GM10248 (cell line): ENCODE results near the gene TMOD3.

Experiments used
- CTCF ChIA-PET: fragments of 300-600 bp; sonication (Branson Sonifier 250); formaldehyde crosslinking; extraction: SDS; loops from one replicate; lab custom pipeline; 2021; ENCODE audit warnings: antibody characterized with exemption; lab: Yijun Ruan, JAX
- POLR2A ChIA-PET: fragments of 350-650 bp; sonication (Branson Sonifier 250); formaldehyde crosslinking; extraction: SDS; loops from one replicate; lab custom pipeline; 2020; ENCODE audit warnings: antibody characterized with exemption; lab: Yijun Ruan, JAX
- DNase-seq: peaks from one replicate; pipeline ENCODE4 v3.0.0; 2012; ENCODE audit errors: extremely low spot score
- CTCF ChIP-seq: IDR thresholded peaks from 2 replicates; pipeline ENCODE4 v1.5.1; 2012; ENCODE audit warnings: mild to moderate bottlenecking, low read depth; ENCODE audit errors: extremely low read depth, missing control alignments, control extremely low read depth

Gene TMOD3

DNA sequence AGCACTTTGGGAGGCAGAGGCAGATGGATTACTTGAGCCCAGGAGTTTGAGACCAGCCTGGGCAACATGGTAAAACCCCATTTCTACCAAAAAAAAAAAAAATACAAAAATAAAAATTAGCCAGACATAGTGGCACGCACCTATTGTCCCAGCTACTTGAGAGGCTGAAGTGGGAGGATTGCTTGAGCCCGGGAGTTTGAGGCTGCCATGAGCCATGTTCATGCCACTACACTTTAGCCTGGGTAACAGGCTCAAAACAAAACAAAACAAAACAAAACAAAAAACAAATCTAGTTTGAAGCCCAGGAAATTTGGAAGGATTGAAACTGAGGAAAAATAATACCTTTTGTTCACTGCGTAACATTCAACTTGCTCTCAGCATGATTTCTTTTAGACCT is 16.6 kb downstream of the TMOD3 start:
- no peak for TF ChIP-seq CTCF
- no peak for DNase-seq
- POLR2A ChIA-PET: no interaction called here
- CTCF ChIA-PET: interaction anchor here (1.0 to 4.6 kb wide), 4 partner anchors 10 to 16 kb away, joined by 4 to 26 read pairs (median 5); partner anchors contain the start of gene TMOD3

DNA sequence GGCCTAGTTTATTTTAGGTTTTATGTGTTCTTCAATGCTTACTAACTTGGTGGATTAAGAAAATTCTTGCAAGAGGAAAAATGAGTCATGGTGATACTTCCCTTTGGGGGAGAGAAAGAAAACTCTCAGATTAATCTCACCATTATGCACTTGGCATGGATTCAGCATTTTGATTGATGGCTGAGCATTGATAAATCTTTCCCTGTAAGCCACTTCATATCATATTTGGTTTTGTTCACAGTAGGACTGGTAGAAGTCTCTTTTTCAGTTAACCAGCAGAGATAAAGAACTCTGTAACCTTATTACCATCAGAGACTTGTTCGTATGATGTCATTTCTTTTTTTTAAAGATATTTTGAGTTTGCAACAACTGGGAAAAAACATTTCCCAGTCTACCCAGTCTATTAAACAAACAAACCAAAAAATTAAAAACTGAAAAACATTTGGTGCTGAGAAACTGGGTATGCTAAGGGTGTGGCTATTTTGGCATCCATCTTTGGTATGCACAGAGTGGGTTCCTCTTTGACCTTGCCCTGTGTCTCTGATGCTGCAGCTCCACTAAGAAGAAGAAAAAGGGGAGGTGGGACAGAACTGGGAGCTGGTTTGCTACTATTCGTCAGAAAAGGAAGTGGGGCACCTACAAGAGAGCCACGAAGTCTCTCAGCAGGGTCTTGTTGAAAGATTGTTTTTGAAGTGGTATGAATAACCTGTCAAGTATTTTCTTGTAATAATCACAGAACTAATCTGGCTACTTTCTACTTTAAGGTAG is 17.2 kb downstream of the TMOD3 start:
- CTCF ChIA-PET: interaction anchor here (1.2 to 4.6 kb wide), 2 partner anchors 10 to 12 kb away, joined by 4 to 26 read pairs; no protein-coding TSS in a partner anchor
- no peak for DNase-seq
- POLR2A ChIA-PET: no interaction called here
- no peak for TF ChIP-seq CTCF

GRCh38 chr15:51848811-51849210 is 19.4 kb downstream of the TMOD3 start:
- CTCF ChIA-PET: interaction anchor here (1.1 kb wide), 1 partner anchor 10 kb away, joined by 5 read pairs; no protein-coding TSS in a partner anchor

GRCh38 chr15:51849860-51850259 is 20.4 kb downstream of the TMOD3 start:
- ChIA-PET CTCF (interaction anchor here (1.1 kb wide), 2 partner anchors 10 to 11 kb away, joined by 3 to 5 read pairs; no protein-coding TSS in a partner anchor), POLR2A (no interaction called here)
- DNase-seq: no peak
- TF ChIP-seq CTCF: no peak

More at GRCh38 chr15:51848811-51849210, 19.4 kb downstream of the TMOD3 start:
- TF ChIP-seq CTCF: no peak
- POLR2A ChIA-PET: no interaction called here
- no peak for DNase-seq

DNA sequence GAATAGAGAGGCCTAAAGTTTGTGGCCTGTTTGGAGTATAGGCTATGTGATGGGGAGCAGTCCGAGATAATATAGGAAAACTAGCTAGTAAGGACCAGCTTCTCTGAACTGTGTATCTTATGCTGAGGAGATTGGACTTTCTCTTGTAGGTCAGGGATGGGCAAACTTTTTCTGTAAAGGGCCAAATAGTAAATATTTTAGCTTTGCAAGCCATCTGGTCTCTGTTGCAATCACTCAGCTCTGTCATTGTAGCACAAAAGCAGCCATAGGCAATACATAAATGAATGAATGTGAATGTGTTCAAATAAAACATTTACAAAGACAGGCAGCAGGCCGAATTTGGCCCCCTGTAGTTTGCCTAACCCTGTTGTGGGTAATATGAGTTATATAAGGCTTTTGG is 24.5 kb downstream of the TMOD3 start:
- DNase-seq: no peak
- ChIA-PET CTCF (interaction anchor here (1.3 to 6.3 kb wide), 6 partner anchors 10 to 127 kb away, joined by 3 to 26 read pairs (median 7); no protein-coding TSS in a partner anchor), POLR2A (interaction anchor here (0.7 kb wide), 1 partner anchor 27 kb away, joined by 5 read pairs; no protein-coding TSS in a partner anchor)
- no peak for TF ChIP-seq CTCF

DNA sequence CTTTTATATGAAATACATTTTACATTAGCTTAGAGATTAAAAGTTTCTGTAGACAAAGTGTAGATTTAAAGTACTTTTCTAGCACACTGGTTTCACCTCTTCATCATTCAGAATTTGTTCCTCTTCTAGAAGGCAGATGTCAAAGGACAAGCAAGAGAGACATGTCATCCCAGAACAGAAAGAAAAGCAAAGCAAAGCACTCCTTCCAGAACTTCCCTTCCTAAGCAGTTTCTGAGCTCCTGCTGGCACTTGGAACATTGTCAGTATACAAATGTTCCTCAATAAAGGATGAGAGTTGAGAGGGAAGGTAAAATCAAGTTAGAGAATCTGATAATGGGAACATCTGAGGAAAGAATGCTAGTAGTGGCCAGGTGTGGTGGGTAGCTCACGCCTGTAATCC is 26.2 kb downstream of the TMOD3 start:
- DNase-seq: no peak
- ChIA-PET CTCF (interaction anchor here (1.2 to 6.3 kb wide), 8 partner anchors 9 to 146 kb away, joined by 3 to 26 read pairs (median 4); no protein-coding TSS in a partner anchor), POLR2A (no interaction called here)
- TF ChIP-seq CTCF: no peak
